ENCODE measurements around the gene TTLL13.
"Not testable (repeated sequence)": the region's sequence is repeated elsewhere in the genome, so short reads cannot be mapped to it uniquely, and the experiment has no call there.

DNA sequence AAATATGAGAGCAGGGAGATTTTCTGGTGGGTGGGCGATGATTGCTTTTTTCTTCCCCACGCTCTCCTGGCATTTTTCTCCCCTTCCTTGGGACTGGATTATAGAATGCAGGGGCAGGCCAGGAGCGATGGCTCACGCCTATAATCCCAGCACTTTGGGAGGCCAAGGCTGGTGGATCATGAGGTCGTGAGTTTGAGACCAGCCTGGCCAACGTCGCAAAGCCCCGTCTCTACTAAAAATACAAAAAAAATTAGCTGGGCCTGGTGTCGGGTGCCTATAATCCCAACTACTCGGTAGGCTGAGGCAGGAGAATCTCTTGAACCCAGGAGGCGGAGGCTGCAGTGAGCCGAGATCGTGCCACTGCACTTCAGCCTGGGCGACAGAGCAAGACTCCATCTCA, 56.0 kb downstream of the TTLL13 start:
- TF ChIP-seq, protein P1, sequence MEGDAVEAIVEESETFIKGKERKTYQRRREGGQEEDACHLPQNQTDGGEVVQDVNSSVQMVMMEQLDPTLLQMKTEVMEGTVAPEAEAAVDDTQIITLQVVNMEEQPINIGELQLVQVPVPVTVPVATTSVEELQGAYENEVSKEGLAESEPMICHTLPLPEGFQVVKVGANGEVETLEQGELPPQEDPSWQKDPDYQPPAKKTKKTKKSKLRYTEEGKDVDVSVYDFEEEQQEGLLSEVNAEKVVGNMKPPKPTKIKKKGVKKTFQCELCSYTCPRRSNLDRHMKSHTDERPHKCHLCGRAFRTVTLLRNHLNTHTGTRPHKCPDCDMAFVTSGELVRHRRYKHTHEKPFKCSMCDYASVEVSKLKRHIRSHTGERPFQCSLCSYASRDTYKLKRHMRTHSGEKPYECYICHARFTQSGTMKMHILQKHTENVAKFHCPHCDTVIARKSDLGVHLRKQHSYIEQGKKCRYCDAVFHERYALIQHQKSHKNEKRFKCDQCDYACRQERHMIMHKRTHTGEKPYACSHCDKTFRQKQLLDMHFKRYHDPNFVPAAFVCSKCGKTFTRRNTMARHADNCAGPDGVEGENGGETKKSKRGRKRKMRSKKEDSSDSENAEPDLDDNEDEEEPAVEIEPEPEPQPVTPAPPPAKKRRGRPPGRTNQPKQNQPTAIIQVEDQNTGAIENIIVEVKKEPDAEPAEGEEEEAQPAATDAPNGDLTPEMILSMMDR (IDR thresholded peaks at IDR 0.05) = not testable (repeated sequence)
- not testable (repeated sequence) for TF ChIP-seq EP300 (IDR thresholded peaks at IDR 0.05); POLR2A (IDR thresholded peaks at IDR 0.05; ENCODE audit: low read depth); POLR2AphosphoS5 (IDR thresholded peaks at IDR 0.05)

All from esophagus muscularis mucosa (tissue), 4 donors.